ENCODE results near the gene ECHS1.

ECHS1 gene

GRCh38 chr10:133338080-133339071 lies 34.8 kb downstream of the ECHS1 start (continued):
- TF ChIP-seq ZNF274 (IDR thresholded peaks at IDR 0.05; ENCODE audit: low read length): no peak
- TF ChIP-seq ZNF274 (tag by site-specific recombination; IDR thresholded peaks at IDR 0.05; ENCODE audit: borderline replicate concordance): 0 out of 2 replicates have a peak, but pooled peaks have one; percentile 56
- 0 out of 2 replicates have a peak, but pooled peaks have one; percentile 28 for TF ChIP-seq ZNF645 (tag by site-specific recombination; IDR thresholded peaks at IDR 0.05)
- peak; percentile 93 for TF ChIP-seq KLF8 (tag by site-specific recombination; IDR thresholded peaks at IDR 0.05)
- no peak for TF ChIP-seq ZSCAN5A (tag by site-specific recombination; IDR thresholded peaks at IDR 0.05)

- POLR2A ChIA-PET: no interaction called here
- no peaks in the 10 kb centered on the region for H3K36me3 ChIP-seq (ENCODE audit: control insufficient read depth in 2 of 2, insufficient read depth in 1 of 2, low read length in 2 of 2)
- peak; percentile 20; the same call in 1 of the 2 replicates for TF ChIP-seq ZNF133 (tag by site-specific recombination; IDR thresholded peaks at IDR 0.05)
- no peak for TF ChIP-seq ZNF274 (IDR thresholded peaks at IDR 0.05; ENCODE audit: low read length)
- peak; percentile 30; the same call in 1 of the 2 replicates for TF ChIP-seq ZNF274 (tag by site-specific recombination; IDR thresholded peaks at IDR 0.05; ENCODE audit: borderline replicate concordance)
- TF ChIP-seq ZNF404 (tag by site-specific recombination; IDR thresholded peaks at IDR 0.05): 0 out of 2 replicates have a peak, but pooled peaks have one; percentile 5
- TF ChIP-seq KLF16 (tag by site-specific recombination; IDR thresholded peaks at IDR 0.05): no peak
- TF ChIP-seq YY1 (tag by site-specific recombination; IDR thresholded peaks at IDR 0.05): no peak
- 0 out of 2 replicates have a peak, but pooled peaks have one; percentile 10 for TF ChIP-seq ZNF18 (tag by site-specific recombination; IDR thresholded peaks at IDR 0.05)
- TF ChIP-seq ZNF571 (tag by site-specific recombination; IDR thresholded peaks at IDR 0.05): 0 out of 2 replicates have a peak, but pooled peaks have one; percentile 79
- no peak for TF ChIP-seq ZBTB21 (tag by site-specific recombination; IDR thresholded peaks at IDR 0.05)
- TF ChIP-seq TSHZ1 (tag by site-specific recombination; IDR thresholded peaks at IDR 0.05; ENCODE audit: borderline replicate concordance): 0 out of 2 replicates have a peak, but pooled peaks have one; percentile 33
- TF ChIP-seq ZNF561 (tag by site-specific recombination; IDR thresholded peaks at IDR 0.05; ENCODE audit: borderline replicate concordance): no peak
- peak; percentile 11; the same call in 1 of the 2 replicates for TF ChIP-seq ZNF621 (tag by site-specific recombination; IDR thresholded peaks at IDR 0.05)
- 0 out of 2 replicates have a peak, but pooled peaks have one; percentile 13 for TF ChIP-seq ZNF148 (tag by site-specific recombination; IDR thresholded peaks at IDR 0.05; ENCODE audit: borderline replicate concordance)
- TF ChIP-seq KLF1 (tag by site-specific recombination; IDR thresholded peaks at IDR 0.05): peak; percentile 21; the same call in 1 of the 2 replicates
- TF ChIP-seq ZNF707 (tag by site-specific recombination; IDR thresholded peaks at IDR 0.05): peak; percentile 56; the same call in 1 of the 2 replicates
- peak; percentile 66 for TF ChIP-seq KLF8 (tag by site-specific recombination; IDR thresholded peaks at IDR 0.05)
- no peak for TF ChIP-seq ATF2 (tag by site-specific recombination; IDR thresholded peaks at IDR 0.05; ENCODE audit: low read depth)
- TF ChIP-seq ZNF416 (tag by site-specific recombination; IDR thresholded peaks at IDR 0.05): 0 out of 2 replicates have a peak, but pooled peaks have one; percentile 9
- 0 out of 2 replicates have a peak, but pooled peaks have one; percentile 15 for TF ChIP-seq ZNF776 (tag by site-specific recombination; IDR thresholded peaks at IDR 0.05; ENCODE audit: borderline replicate concordance)
- peak; percentile 42; the same call in 1 of the 2 replicates for TF ChIP-seq ZEB2 (tag by site-specific recombination; IDR thresholded peaks at IDR 0.05)
These were observed 35.8 kb downstream of the ECHS1 start for GRCh38 chr10:133337370-133337725.

More at GRCh38 chr10:133337370-133337725, 35.8 kb downstream of the ECHS1 start:
- Histone ChIP-seq H3K4me3 (ENCODE audit: low read depth, low read length) (no peak overlapping the region), H3K4me1 (ENCODE audit: control insufficient read depth, insufficient read depth, low read length) (peaks cover 2% of the 10 kb centered on the region; the same call in 1 of the 2 replicates), H3K9me3 (ENCODE audit: control insufficient read depth, insufficient read depth, low read depth, low read length) (no peaks in the 10 kb centered on the region), H3K27ac (ENCODE audit: extremely low read depth, low read depth, low read length) (no peak overlapping the region)
- CTCF ChIA-PET: no interaction called here
